CD14-positive monocyte (primary cell): ENCODE measurements around the gene KRT82. TPM values are rescaled to one million over a fixed set of nuclear protein-coding genes. Genes with fewer than 3 reads are reported as not detected.

Experiments used
- DNase-seq, 3 donors: peaks; one replicate each; pipeline ENCODE4 v3.0.0-alpha.2; 2011 to 2022
- H2AFZ ChIP-seq: 2 replicates; pipeline ENCODE4 v1.6.0; 2012; ENCODE audit warnings: mild to moderate bottlenecking, low read depth, low read length, inconsistent platforms; ENCODE audit not compliant: insufficient read depth, poor library complexity, severe bottlenecking
- H3K27ac ChIP-seq, 2 donors: 1 replicate in 1 of 2; 2 replicates in 1 of 2; pipeline ENCODE4 v1.5.1; 2012 to 2013; ENCODE audit warnings: low read length in 2 of 2, control low read depth in 1 of 2, inconsistent platforms in 1 of 2, low read depth in 1 of 2, mild to moderate bottlenecking in 1 of 2
- H3K27me3 ChIP-seq, 2 donors: one replicate each; pipeline versions ENCODE4 v1.6.0 to v1.6.1; 2011 to 2013; ENCODE audit warnings: low read length in 2 of 2; ENCODE audit not compliant: control insufficient read depth in 2 of 2, insufficient read depth in 2 of 2
- H3K36me3 ChIP-seq, 2 donors: replicated peaks in 1 of 2; 1 replicate in 1 of 2; 2 replicates in 1 of 2; pipeline versions ENCODE4 v1.5.1 to v1.6.1; 2012 to 2013; ENCODE audit warnings: low read length in 2 of 2, control low read depth in 1 of 2, inconsistent platforms in 1 of 2, mild to moderate bottlenecking in 1 of 2; ENCODE audit not compliant: insufficient read depth in 2 of 2, control insufficient read depth in 1 of 2
- H3K4me1 ChIP-seq, 2 donors: 1 replicate in 1 of 2; 2 replicates in 1 of 2; pipeline versions ENCODE4 v1.5.1 to v1.6.1; 2012 to 2013; ENCODE audit warnings: low read length in 2 of 2, control low read depth in 1 of 2, inconsistent platforms in 1 of 2, mild to moderate bottlenecking in 1 of 2, moderate library complexity in 1 of 2; ENCODE audit not compliant: insufficient read depth in 2 of 2, control insufficient read depth in 1 of 2
- H3K4me2 ChIP-seq: replicated peaks from 2 replicates; pipeline ENCODE3; 2012; ENCODE audit warnings: low read length, moderate library complexity, mild to moderate bottlenecking; ENCODE audit not compliant: poor library complexity, severe bottlenecking; ENCODE audit errors: extremely low read depth
- H3K4me3 ChIP-seq, 3 experiments: fragments of 200-600 bp in 1 of 3; sonication (generic) in 1 of 3; replicated peaks in 1 of 3; 1 replicate in 2 of 3; 2 replicates in 1 of 3; pipeline ENCODE4 v1.5.1; 2011 to 2013; ENCODE audit warnings: low read length in 3 of 3, mild to moderate bottlenecking in 3 of 3, control low read depth in 2 of 3, low read depth in 2 of 3, inconsistent platforms in 1 of 3, moderate library complexity in 1 of 3
- H3K79me2 ChIP-seq: 2 replicates; pipeline ENCODE4 v1.6.0; 2012; ENCODE audit warnings: mild to moderate bottlenecking, control low read depth, inconsistent platforms, low read length, moderate library complexity; ENCODE audit not compliant: insufficient read depth
- H3K9ac ChIP-seq: 2 replicates; pipeline ENCODE4 v1.6.0; 2017; ENCODE audit warnings: low read length, mild to moderate bottlenecking; ENCODE audit not compliant: insufficient read depth, poor library complexity, severe bottlenecking
- H3K9me3 ChIP-seq, 2 donors: replicated peaks in 1 of 2; 1 replicate in 1 of 2; 2 replicates in 1 of 2; pipeline versions ENCODE4 v1.5.1 to v1.6.1; 2012 to 2013; ENCODE audit warnings: low read length in 2 of 2, control low read depth in 1 of 2; ENCODE audit not compliant: control insufficient read depth in 1 of 2, insufficient read depth in 1 of 2
- H4K20me1 ChIP-seq: 2 replicates; pipeline ENCODE4 v1.6.0; 2012; ENCODE audit warnings: mild to moderate bottlenecking, low read length, control low read depth, moderate library complexity; ENCODE audit not compliant: insufficient read depth
- H3K27ac Mint-ChIP-seq, 7 donors: one replicate each; pipeline ENCODE4 v1.8.0; 2020; ENCODE audit warnings: mild to moderate bottlenecking in 7 of 7, mixed read lengths in 7 of 7, moderate library complexity in 6 of 7, inconsistent platforms in 2 of 7
- H3K27me3 Mint-ChIP-seq, 3 donors: one replicate each; pipeline ENCODE4 v1.8.0; 2021 to 2022; ENCODE audit warnings: low read depth in 3 of 3, mild to moderate bottlenecking in 3 of 3, mixed read lengths in 3 of 3, moderate library complexity in 3 of 3, inconsistent platforms in 1 of 3
- H3K36me3 Mint-ChIP-seq, 2 donors: one replicate each; pipeline ENCODE4 v1.8.0; 2020; ENCODE audit warnings: mixed read lengths in 2 of 2, inconsistent platforms in 1 of 2, mild to moderate bottlenecking in 1 of 2
- H3K4me1 Mint-ChIP-seq: one replicate; pipeline ENCODE4 v1.8.0; 2020; ENCODE audit warnings: mild to moderate bottlenecking, mixed read lengths
- H3K4me3 Mint-ChIP-seq, 2 donors: one replicate each; pipeline ENCODE4 v1.8.0; 2020; ENCODE audit warnings: mild to moderate bottlenecking in 2 of 2, mixed read lengths in 2 of 2, moderate library complexity in 1 of 2
- H3K9me3 Mint-ChIP-seq, 7 donors: one replicate each; pipeline ENCODE4 v1.8.0; 2020 to 2022; ENCODE audit warnings: mixed read lengths in 7 of 7, mild to moderate bottlenecking in 6 of 7, moderate library complexity in 6 of 7, inconsistent platforms in 2 of 7
- CTCF ChIP-seq: fragments of 200-600 bp; IDR thresholded peaks from one replicate; pipeline ENCODE4 v1.8.0; 2022; ENCODE audit warnings: antibody characterized with exemption, mild to moderate bottlenecking
- WGBS: methylation state at CpG from one replicate; pipeline ENCODE4 v1.1.5; 2013; ENCODE audit warnings: missing lambda C conversion rate; ENCODE audit not compliant: insufficient coverage; 5-methylcytosine and 5-hydroxymethylcytosine counted together
- intact Hi-C, 2 donors: fragments of 100-400 bp; cut with micrococcal nuclease; formaldehyde crosslinking; loops; one replicate each; pipeline versions ENCODE4 v1.15.0 to v1.15.1; 2023
- polyA plus RNA-seq, 3 donors: library from polyadenylated mRNA; depleted of rRNA in 1 of 3; unstranded in 2 of 3; stranded (reverse) in 1 of 3; fragments of 300-500 nt in 2 of 3; fragments of >200 nt in 1 of 3; fragmentation: Illumina TruSeq in 2 of 3; gene quantifications; 1 replicate in 2 of 3; 2 replicates in 1 of 3; pipeline ENCODE4 v1.2.3, GENCODE V29; 2012 to 2021

The KRT82 gene
- polyA plus RNA-seq, 3 donors, result not detected

GRCh38 chr12:52364901-52365489, 41.1 kb downstream of the KRT82 start:
- WGBS, result 93% methylated on average over 10 of the region's 14 CpGs
- no peak overlapping the region for H3K4me2 ChIP-seq
- no peaks in the 10 kb centered on the region for H3K9me3 Mint-ChIP-seq
- no peaks in the 10 kb centered on the region for H3K4me1 Mint-ChIP-seq
- intact Hi-C loops, result no loop called here
- H3K27me3 Mint-ChIP-seq, result peaks cover 7 to 16% (median 8%) of the 10 kb centered on the region in 3 donors
- H3K27ac Mint-ChIP-seq, result no peak overlapping the region
- no peaks in the 10 kb centered on the region for H3K9me3 ChIP-seq
- H2AFZ ChIP-seq, result no peak overlapping the region
- no peak overlapping the region for H3K4me3 ChIP-seq
- no peaks in the 10 kb centered on the region for H3K27me3 ChIP-seq
- no peaks in the 10 kb centered on the region for H4K20me1 ChIP-seq
- no peaks in the 10 kb centered on the region for H3K4me1 ChIP-seq
- no peak overlapping the region for H3K4me3 Mint-ChIP-seq
- H3K79me2 ChIP-seq, result no peaks in the 10 kb centered on the region
- H3K36me3 Mint-ChIP-seq, result no peaks in the 10 kb centered on the region
- H3K36me3 ChIP-seq, result no peaks in the 10 kb centered on the region
- no peak overlapping the region for H3K27ac ChIP-seq
- no peak overlapping the region for H3K9ac ChIP-seq
- DNase-seq, result no peak
- TF ChIP-seq CTCF, result no peak

DNA sequence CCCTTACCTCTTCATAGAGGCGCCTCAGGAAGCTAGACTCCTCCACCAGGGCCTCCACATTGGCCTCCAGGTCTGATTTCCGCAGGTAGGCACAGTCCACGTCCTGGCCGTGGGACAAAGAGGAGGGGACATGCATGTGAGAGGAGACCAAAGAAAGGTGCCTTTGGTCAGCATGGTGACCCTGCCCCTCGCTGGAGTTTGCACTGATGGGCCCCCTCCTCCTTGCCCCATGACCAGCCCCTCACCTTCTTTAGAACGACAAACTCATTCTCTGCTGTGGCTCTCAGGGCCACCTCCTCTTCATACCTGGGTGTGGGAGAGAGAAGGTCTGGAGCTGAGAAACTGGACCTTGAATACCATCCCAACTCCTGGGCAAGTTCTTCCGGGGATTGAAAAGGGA, 42.1 kb downstream of the KRT82 start:
- H2AFZ ChIP-seq, result no peak overlapping the region
- H3K36me3 Mint-ChIP-seq, result no peaks in the 10 kb centered on the region
- H3K36me3 ChIP-seq, result no peaks in the 10 kb centered on the region
- H3K9me3 ChIP-seq, result no peaks in the 10 kb centered on the region
- no peak overlapping the region for H3K4me2 ChIP-seq
- H3K9ac ChIP-seq, result no peak overlapping the region
- peaks cover 6 to 11% (median 7%) of the 10 kb centered on the region in 3 donors for H3K27me3 Mint-ChIP-seq
- H3K27ac ChIP-seq, result no peak overlapping the region
- H4K20me1 ChIP-seq, result no peaks in the 10 kb centered on the region
- H3K4me3 Mint-ChIP-seq, result no peak overlapping the region
- no peak overlapping the region for H3K4me3 ChIP-seq
- intact Hi-C loops, result no loop called here
- H3K4me1 ChIP-seq, result no peaks in the 10 kb centered on the region
- DNase-seq, result no peak
- no peak for TF ChIP-seq CTCF
- 100% methylated on average over 1 of the region's 7 CpGs for WGBS
- H3K79me2 ChIP-seq, result no peaks in the 10 kb centered on the region
- H3K27ac Mint-ChIP-seq, result no peak overlapping the region
- no peaks in the 10 kb centered on the region for H3K9me3 Mint-ChIP-seq
- H3K4me1 Mint-ChIP-seq, result peaks cover 6% of the 10 kb centered on the region
- no peaks in the 10 kb centered on the region for H3K27me3 ChIP-seq
